HL-60 (cell line): ENCODE measurements around the gene ATP8A2.
"Not testable (repeated sequence)": the region's sequence is repeated elsewhere in the genome, so short reads cannot be mapped to it uniquely, and the experiment has no call there.

ENCODE experiments used
- DNase-seq, 2 experiments: peaks; one replicate each; pipeline ENCODE4 v3.0.0-alpha.2; 2010 to 2020; ENCODE audit warnings: low read depth in 1 of 2, low spot score in 1 of 2
- H3K27ac ChIP-seq: fragments of 250-450 bp; sonication (Bioruptor Pico); replicated peaks from 2 replicates; pipeline ENCODE4 v1.5.1; 2020; ENCODE audit warnings: mild to moderate bottlenecking, moderate library complexity
- H3K27me3 ChIP-seq: fragments of 250-450 bp; sonication (Bioruptor Pico); 2 replicates; pipeline ENCODE4 v1.5.1; 2021; ENCODE audit warnings: mild to moderate bottlenecking, moderate library complexity; ENCODE audit not compliant: insufficient read depth, poor library complexity, severe bottlenecking
- H3K4me3 ChIP-seq: replicated peaks from 2 replicates; pipeline ENCODE4 v1.5.1; 2011; ENCODE audit warnings: mild to moderate bottlenecking, control low read depth, low read length; ENCODE audit not compliant: insufficient read depth
- CTCF ChIP-seq: IDR thresholded peaks from one replicate; pipeline ENCODE4 v1.5.1; 2011; ENCODE audit warnings: low read length, control low read depth, inconsistent platforms; ENCODE audit not compliant: insufficient read depth
- GABPA ChIP-seq: IDR thresholded peaks from 2 replicates; pipeline ENCODE4 v1.6.1; 2012; ENCODE audit warnings: low read depth
- POLR2AphosphoS5 ChIP-seq: IDR thresholded peaks from 2 replicates; pipeline ENCODE4 v1.6.1; 2012; ENCODE audit warnings: low read depth
- REST ChIP-seq: IDR thresholded peaks from 2 replicates; pipeline ENCODE4 v1.6.1; 2012; ENCODE audit warnings: low read depth; ENCODE audit not compliant: insufficient replicate concordance
- SPI1 ChIP-seq: IDR thresholded peaks from 2 replicates; pipeline ENCODE4 v1.6.1; 2012; ENCODE audit warnings: low read depth, mild to moderate bottlenecking, borderline replicate concordance

The ATP8A2 gene

GRCh38 chr13:25354377-25354776 lies 17.4 kb upstream of the ATP8A2 start:
- H3K27ac ChIP-seq = no peak overlapping the region
- TF ChIP-seq GABPA = no peak
- H3K27me3 ChIP-seq = peaks cover 10% of the 10 kb centered on the region
- no peak overlapping the region for H3K4me3 ChIP-seq
- no peak for DNase-seq

- not testable (repeated sequence) for H3K27ac ChIP-seq, H3K27me3 ChIP-seq, DNase-seq, H3K4me3 ChIP-seq
These were observed 11.3 kb upstream of the ATP8A2 start for GRCh38 chr13:25360443-25360842.

GRCh38 chr13:25365720-25366235 lies 6.0 kb upstream of the ATP8A2 start:
- DNase-seq = no peak
- Histone ChIP-seq H3K27ac (no peak overlapping the region), H3K27me3 (peaks cover 21% of the 10 kb centered on the region), H3K4me3 (no peak overlapping the region)
- TF ChIP-seq SPI1 = no peak
- TF ChIP-seq REST = no peak
- TF ChIP-seq GABPA = no peak
- TF ChIP-seq POLR2AphosphoS5 = no peak
- TF ChIP-seq CTCF = no peak

- Histone ChIP-seq H3K27ac (no peak overlapping the region), H3K4me3 (no peak overlapping the region), H3K27me3 (peaks cover 56% of the 10 kb centered on the region)
- no peak for DNase-seq
- TF ChIP-seq REST = no peak
- TF ChIP-seq POLR2AphosphoS5 = no peak
- TF ChIP-seq GABPA = no peak
- no peak for TF ChIP-seq CTCF
These were observed 458 bp upstream of the ATP8A2 start for GRCh38 chr13:25371158-25371874.
